ELR (cell line): ENCODE data around the gene DOCK2.
"Not testable (repeated sequence)": the region's sequence is repeated elsewhere in the genome, so short reads cannot be mapped to it uniquely, and the experiment has no call there.

ENCODE experiments used
- DNase-seq: peaks from one replicate; pipeline ENCODE4 v3.0.0-alpha.2; 2015; ENCODE audit warnings: low read depth

DOCK2 gene

DNA sequence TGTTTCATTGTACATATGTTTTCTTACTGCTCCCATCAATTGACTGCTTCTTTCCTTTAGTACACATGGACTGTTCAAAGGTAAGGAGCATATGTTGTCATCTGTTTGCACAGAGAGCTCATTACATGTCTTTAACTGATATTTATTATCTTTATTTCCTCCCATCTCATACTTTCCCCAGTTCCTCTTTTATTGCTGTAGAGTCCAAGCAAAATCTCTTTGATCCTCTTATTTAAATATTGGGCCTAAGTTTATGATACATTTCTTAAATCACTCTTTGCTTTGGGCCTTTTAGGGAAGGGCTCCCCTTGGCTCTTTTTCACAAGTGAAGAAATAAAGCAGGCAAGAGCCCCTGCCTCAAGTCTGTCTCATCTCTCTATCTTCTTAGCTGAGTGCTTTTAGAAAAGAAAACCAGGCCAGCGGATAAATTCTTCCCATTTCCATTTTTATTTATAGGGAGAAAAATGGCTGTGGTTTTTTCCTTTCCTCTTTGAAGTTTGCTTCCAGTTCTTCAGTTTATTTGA lies 152.4 kb downstream of the DOCK2 start:
- DNase-seq: no peak

DNA sequence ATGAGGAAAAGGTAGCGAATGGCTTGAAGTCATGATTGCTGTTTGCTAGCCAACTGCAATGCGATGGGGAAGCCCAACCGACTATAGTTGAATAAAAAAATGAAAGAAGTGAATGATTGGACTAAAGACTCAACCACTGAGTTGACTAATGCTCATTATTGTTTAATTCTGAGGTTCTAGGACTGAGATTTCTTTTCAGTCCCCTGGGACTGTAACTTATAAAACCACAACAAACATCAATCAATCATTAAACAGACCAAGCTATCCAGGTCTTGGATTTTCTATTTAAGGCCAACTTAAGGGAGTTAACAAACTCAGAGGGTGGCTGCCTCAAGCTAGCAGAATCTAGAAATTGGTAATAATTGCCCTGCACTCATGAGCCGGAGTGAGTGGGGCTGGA lies 154.2 kb downstream of the DOCK2 start:
- no peak for DNase-seq

DNA sequence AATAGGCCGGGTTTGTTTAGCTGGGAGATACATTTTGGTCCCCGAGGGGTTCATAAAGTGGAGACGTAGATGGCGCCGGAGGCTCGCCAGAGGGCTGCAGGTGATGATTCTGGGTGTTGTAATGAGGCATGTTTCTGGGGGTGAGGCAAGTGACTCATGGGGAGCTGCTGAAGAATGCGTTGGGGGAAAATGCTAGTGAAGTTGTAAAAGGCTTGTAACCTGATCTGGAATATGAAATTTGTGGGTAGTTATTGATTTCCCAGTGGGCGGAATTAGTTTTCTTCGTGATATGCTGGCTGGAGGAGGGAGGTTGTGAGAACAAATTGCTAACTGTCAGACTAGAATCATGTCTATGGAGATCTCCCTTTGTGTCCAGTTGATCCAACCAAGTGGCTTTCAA lies 158.3 kb downstream of the DOCK2 start:
- peak; percentile 48 for DNase-seq

GRCh38 chr5:169796731-169797130 lies 159.7 kb downstream of the DOCK2 start:
- peak; percentile 25 for DNase-seq

DNA sequence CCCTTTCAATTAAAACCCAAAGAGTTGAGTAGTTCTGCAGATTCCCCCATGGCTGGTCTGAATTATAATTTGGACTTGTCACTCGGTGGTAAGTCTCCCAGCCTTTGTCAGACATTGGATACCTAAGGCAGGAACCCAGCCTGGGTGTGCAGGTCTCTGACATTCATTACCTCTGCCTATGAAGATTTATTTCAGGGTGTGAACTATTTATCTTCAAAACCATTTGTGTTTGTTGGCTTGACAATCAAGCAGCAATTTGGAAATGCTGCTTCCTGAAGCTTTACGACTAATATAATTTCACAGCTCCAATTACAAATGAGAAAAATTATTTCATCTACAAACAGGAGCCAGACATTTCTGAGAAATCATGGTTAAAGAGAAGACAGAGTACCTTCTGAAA lies 160.5 kb downstream of the DOCK2 start:
- DNase-seq: no peak

DNA sequence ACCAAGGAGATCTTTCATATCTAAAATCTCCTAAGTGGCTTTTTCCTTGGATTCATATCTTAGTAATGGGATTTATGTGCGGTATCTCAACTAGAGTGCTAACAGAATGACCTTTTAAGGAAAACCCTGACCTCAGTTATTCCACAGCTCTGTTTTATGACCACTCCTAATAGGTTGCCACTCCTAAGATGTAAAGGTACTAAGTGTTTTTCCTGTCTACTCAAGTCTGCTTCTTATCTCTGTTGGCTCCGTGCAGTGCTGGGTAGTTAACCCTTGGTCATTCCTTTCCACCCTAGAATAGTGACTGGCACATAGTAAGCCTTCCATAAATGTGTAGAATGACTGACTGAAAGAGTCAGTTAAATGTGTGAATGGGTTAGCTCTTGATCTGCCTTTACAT lies 161.4 kb downstream of the DOCK2 start:
- DNase-seq: no peak

GRCh38 chr5:169798906-169799660 lies 162.0 kb downstream of the DOCK2 start:
- DNase-seq: no peak

- peak; percentile 85 for DNase-seq
Measured at GRCh38 chr5:169801324-169801777, 164.3 kb downstream of the DOCK2 start.

- peak; percentile 51 for DNase-seq
Measured at GRCh38 chr5:169801781-169802180, 164.7 kb downstream of the DOCK2 start.

GRCh38 chr5:169803077-169803981 lies 166.3 kb downstream of the DOCK2 start:
- peak; percentile 96 for DNase-seq

DNA sequence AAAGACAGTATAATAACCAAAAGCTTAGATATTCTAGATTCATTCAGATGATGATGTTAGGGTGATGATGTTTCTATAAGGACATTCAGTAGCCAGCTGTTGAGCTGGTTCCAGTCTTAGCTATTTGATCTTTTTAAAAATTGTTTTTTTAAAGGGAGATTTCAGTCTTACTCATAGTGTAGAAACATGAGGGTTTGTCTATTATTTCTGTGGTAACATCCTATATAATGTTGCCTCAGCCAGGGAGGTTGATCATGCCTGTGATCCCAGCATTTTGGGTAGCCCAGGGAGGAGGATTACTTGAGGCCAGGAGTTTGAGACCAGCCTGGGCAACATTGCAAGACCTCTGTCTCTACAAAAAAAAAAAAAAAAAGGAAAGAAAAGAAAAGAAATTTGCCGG lies 167.8 kb downstream of the DOCK2 start:
- peak; percentile 25 for DNase-seq

GRCh38 chr5:169805527-169805934 lies 168.5 kb downstream of the DOCK2 start:
- no peak for DNase-seq

- no peak for DNase-seq
Measured at GRCh38 chr5:169805937-169806700, 169.0 kb downstream of the DOCK2 start.

GRCh38 chr5:169808118-169808581 lies 171.1 kb downstream of the DOCK2 start:
- DNase-seq: no peak

DNA sequence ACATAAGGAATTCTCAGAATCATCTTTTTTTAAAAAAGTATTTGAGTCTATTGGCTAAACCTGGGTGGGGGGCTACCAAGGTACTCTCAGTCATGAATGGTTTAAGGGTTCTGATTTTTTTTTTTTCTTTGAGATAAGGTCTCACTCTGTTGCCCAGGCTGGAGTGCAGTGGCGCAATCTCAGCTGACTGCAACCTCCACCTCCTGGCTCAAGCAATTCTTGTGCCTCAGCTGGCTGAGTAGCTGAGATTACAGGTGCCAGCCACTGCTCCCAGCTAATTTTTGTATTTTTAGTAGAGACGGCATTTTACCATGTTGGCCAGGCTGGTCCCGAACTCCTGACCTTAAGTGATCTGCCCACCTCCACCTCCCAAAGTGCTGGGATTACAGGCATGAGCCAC lies 171.8 kb downstream of the DOCK2 start:
- not testable (repeated sequence) for DNase-seq

DNA sequence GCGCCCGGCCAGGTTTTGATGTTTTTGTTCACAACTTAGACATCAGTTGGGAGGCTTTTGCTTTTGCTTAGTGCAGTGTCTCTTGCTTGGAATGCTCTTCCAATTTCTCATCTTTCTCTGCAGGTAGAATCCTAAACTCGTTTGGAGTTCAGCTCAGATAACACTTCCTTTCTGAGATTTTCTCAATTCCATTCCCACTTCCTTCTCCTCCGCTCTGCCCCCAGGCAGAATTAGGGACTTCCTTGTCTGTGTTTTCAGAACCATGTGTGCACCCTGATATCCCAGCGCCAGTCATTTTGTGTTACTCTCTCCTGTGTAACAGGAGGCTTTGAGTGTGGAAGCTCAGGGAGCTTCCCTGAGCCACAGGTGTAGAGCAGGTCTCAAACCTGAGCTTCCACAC lies 172.2 kb downstream of the DOCK2 start:
- no peak for DNase-seq

DNA sequence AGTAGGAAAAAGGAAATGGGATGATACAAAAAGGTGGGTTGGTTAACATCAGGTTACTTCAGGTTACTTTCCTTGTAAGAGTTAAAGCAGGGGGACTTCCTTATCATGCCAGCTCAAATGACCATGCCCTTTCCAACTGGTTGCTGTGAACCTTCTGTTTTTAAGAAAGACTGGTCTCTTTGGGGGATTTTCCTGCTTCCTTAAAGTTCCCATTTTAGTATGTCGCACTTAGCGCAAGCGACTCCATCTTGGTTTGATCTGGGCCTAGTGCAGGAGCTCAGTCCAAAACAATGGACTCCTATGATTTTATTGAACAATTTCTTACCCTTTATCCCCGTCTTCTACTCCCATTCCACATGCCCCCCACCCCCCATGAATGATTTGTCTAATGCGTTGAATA lies 173.4 kb downstream of the DOCK2 start:
- DNase-seq: no peak

GRCh38 chr5:169811023-169811422 lies 173.9 kb downstream of the DOCK2 start:
- DNase-seq: no peak

- DNase-seq: no peak
Measured at GRCh38 chr5:169811680-169812079, 174.6 kb downstream of the DOCK2 start.

GRCh38 chr5:169812786-169813185 lies 175.7 kb downstream of the DOCK2 start:
- no peak for DNase-seq

GRCh38 chr5:169814045-169814444 lies 177.0 kb downstream of the DOCK2 start:
- no peak for DNase-seq

GRCh38 chr5:169814522-169814921 lies 177.4 kb downstream of the DOCK2 start:
- DNase-seq: no peak
